ENCODE results near the gene RNF214.

- TF ChIP-seq, protein P1, sequence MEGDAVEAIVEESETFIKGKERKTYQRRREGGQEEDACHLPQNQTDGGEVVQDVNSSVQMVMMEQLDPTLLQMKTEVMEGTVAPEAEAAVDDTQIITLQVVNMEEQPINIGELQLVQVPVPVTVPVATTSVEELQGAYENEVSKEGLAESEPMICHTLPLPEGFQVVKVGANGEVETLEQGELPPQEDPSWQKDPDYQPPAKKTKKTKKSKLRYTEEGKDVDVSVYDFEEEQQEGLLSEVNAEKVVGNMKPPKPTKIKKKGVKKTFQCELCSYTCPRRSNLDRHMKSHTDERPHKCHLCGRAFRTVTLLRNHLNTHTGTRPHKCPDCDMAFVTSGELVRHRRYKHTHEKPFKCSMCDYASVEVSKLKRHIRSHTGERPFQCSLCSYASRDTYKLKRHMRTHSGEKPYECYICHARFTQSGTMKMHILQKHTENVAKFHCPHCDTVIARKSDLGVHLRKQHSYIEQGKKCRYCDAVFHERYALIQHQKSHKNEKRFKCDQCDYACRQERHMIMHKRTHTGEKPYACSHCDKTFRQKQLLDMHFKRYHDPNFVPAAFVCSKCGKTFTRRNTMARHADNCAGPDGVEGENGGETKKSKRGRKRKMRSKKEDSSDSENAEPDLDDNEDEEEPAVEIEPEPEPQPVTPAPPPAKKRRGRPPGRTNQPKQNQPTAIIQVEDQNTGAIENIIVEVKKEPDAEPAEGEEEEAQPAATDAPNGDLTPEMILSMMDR (optimal IDR thresholded peaks at IDR 0.05 in 1 of 3, IDR thresholded peaks at IDR 0.05 in 1 of 3, conservative IDR thresholded peaks at IDR 0.05 in 1 of 3; ENCODE audit: extremely low read depth in 1 of 3, insufficient read depth in 2 of 3, low read length in 3 of 3): no peak
- no peak for TF ChIP-seq EZH2 (IDR thresholded peaks at IDR 0.05; ENCODE audit: low read length)
Measured at GRCh38 chr11:117295438-117296137, 63.1 kb downstream of the RNF214 start.

Measured in keratinocyte (primary cell).